B cell (primary cell): ENCODE results near the gene FAM170B.

Experiments
- EZH2 ChIP-seq: IDR thresholded peaks from 2 replicates; pipeline ENCODE4 v1.6.1; 2012; ENCODE audit warnings: borderline replicate concordance, low read depth, mild to moderate bottlenecking, moderate library complexity, low read length; ENCODE audit not compliant: insufficient read depth, poor library complexity, severe bottlenecking
- TF ChIP-seq, protein P1 (sequence below): fragments of 200-600 bp; IDR thresholded peaks from one replicate; pipeline ENCODE4 v1.8.0; 2022; ENCODE audit warnings: antibody characterized with exemption, mild to moderate bottlenecking

DNA sequence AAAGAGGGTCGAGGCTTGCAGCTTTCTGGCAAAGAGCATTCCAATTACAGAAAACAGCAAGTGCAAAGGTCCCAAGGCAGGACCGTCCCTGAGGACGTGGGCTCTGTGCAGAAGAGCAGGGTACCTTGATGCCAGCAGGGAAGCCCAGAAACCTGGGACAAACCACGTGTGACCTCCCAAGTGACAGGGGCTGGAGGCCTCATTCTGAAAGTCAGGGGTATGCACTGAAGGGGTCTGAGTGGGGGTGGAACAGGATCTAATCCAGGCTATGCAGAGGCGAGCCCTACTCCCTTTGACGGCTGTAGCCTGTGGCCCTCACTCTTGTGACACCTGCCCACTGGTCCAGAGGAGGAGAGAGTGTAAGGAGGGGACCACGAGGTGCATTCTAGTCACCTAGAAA lies 31.4 kb upstream of the FAM170B start:
- TF ChIP-seq, protein P1, sequence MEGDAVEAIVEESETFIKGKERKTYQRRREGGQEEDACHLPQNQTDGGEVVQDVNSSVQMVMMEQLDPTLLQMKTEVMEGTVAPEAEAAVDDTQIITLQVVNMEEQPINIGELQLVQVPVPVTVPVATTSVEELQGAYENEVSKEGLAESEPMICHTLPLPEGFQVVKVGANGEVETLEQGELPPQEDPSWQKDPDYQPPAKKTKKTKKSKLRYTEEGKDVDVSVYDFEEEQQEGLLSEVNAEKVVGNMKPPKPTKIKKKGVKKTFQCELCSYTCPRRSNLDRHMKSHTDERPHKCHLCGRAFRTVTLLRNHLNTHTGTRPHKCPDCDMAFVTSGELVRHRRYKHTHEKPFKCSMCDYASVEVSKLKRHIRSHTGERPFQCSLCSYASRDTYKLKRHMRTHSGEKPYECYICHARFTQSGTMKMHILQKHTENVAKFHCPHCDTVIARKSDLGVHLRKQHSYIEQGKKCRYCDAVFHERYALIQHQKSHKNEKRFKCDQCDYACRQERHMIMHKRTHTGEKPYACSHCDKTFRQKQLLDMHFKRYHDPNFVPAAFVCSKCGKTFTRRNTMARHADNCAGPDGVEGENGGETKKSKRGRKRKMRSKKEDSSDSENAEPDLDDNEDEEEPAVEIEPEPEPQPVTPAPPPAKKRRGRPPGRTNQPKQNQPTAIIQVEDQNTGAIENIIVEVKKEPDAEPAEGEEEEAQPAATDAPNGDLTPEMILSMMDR: no peak
- no peak for TF ChIP-seq EZH2
